ENCODE data around the gene COL15A1. TPM values are rescaled to one million over a fixed set of nuclear protein-coding genes. Genes with fewer than 3 reads are reported as not detected.

The COL15A1 gene
- total RNA-seq, 1 experiment from 2014 or later: not detected

DNA sequence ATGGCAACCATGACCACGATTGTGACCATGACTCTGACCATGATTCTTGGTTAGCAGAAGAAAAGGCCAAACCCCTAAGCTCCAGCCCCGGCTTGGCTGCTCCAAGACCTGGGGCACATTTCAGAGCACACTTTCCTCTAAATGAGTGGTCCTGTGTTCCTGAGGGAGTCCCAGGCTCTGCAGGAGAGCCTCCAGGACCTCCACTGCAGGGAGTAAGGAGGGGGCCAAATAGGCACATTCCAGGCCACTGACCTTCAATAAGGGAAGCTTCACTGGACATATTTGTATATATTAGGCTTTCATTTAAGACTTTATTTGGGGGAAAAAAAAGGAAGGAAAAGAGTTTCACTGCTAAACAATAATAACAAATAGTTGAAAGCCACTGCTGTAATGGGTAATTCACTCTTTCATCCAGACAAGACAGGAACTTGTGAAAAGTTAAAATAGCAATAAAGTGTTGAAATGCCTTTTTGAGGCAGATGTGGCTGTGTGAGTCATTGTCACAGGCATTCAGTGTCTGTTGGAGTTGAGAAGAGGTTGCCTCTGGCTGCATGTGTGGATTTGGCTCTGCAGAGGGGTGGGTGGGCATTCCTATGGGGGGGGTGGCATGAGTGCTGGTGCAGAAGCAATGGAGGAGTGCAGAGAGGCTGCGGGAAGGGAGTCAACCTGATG is 97.3 kb downstream of the COL15A1 start:
- H3K27me3 Mint-ChIP-seq (ENCODE audit: insufficient read depth, unreplicated experiment): peaks cover 11% of the 10 kb centered on the region
- no TSS peak for BruUV-seq (replicated peaks)
- peaks cover 17% of the 10 kb centered on the region for H3K9me3 Mint-ChIP-seq (ENCODE audit: unreplicated experiment)
- no peak overlapping the region for H3K27ac Mint-ChIP-seq (ENCODE audit: low read depth, unreplicated experiment)
- ChIA-PET CTCF (no interaction called here), POLR2A (interaction anchor here (0.9 kb wide), 1 partner anchor 80 kb away, joined by 4 read pairs; no protein-coding TSS in a partner anchor)
- intact Hi-C loops (cut with micrococcal nuclease): no loop called here
- TF ChIP-seq, protein P1, sequence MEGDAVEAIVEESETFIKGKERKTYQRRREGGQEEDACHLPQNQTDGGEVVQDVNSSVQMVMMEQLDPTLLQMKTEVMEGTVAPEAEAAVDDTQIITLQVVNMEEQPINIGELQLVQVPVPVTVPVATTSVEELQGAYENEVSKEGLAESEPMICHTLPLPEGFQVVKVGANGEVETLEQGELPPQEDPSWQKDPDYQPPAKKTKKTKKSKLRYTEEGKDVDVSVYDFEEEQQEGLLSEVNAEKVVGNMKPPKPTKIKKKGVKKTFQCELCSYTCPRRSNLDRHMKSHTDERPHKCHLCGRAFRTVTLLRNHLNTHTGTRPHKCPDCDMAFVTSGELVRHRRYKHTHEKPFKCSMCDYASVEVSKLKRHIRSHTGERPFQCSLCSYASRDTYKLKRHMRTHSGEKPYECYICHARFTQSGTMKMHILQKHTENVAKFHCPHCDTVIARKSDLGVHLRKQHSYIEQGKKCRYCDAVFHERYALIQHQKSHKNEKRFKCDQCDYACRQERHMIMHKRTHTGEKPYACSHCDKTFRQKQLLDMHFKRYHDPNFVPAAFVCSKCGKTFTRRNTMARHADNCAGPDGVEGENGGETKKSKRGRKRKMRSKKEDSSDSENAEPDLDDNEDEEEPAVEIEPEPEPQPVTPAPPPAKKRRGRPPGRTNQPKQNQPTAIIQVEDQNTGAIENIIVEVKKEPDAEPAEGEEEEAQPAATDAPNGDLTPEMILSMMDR (IDR thresholded peaks at IDR 0.05; ENCODE audit: unreplicated experiment): no peak
- DNase-seq (ENCODE audit: unreplicated experiment): peak; percentile 51
- no peaks in the 10 kb centered on the region for H3K36me3 Mint-ChIP-seq (ENCODE audit: insufficient read depth, unreplicated experiment)
- H3K4me1 Mint-ChIP-seq (ENCODE audit: insufficient read depth, unreplicated experiment): peaks cover 10% of the 10 kb centered on the region
- no peak overlapping the region for H3K4me3 Mint-ChIP-seq (ENCODE audit: unreplicated experiment)

DNA sequence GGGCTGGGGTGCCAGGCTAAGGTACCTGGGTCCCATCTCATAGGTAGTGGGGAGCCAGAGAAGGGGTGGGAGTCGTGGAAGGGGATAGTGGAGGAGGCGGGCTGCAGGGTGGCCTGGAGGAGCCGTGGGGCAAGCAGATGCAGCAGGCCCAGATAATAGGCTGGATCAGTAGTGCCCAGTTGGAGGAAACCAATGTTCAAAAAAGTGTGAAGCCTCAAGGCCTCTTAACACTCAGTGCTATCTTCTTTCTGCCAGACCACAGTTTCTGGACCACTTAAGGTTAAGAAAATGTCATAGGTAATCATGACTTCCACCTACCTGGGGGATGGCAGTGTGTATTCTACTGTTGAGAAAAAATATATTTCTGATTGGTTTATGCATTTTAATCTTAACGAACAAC is 97.9 kb downstream of the COL15A1 start:
- Mint-ChIP-seq H3K36me3 (ENCODE audit: insufficient read depth, unreplicated experiment) (no peaks in the 10 kb centered on the region), H3K9me3 (ENCODE audit: unreplicated experiment) (peaks cover 17% of the 10 kb centered on the region), H3K4me1 (ENCODE audit: insufficient read depth, unreplicated experiment) (peaks cover 10% of the 10 kb centered on the region), H3K4me3 (ENCODE audit: unreplicated experiment) (no peak overlapping the region), H3K27me3 (ENCODE audit: insufficient read depth, unreplicated experiment) (peaks cover 11% of the 10 kb centered on the region), H3K27ac (ENCODE audit: low read depth, unreplicated experiment) (no peak overlapping the region)
- CTCF ChIA-PET: no interaction called here
- TF ChIP-seq, protein P1 (IDR thresholded peaks at IDR 0.05; ENCODE audit: unreplicated experiment): no peak
- intact Hi-C loops (cut with micrococcal nuclease): no loop called here
- POLR2A ChIA-PET: no interaction called here
- no peak for DNase-seq (ENCODE audit: unreplicated experiment)
- no TSS peak for BruUV-seq (replicated peaks)

DNA sequence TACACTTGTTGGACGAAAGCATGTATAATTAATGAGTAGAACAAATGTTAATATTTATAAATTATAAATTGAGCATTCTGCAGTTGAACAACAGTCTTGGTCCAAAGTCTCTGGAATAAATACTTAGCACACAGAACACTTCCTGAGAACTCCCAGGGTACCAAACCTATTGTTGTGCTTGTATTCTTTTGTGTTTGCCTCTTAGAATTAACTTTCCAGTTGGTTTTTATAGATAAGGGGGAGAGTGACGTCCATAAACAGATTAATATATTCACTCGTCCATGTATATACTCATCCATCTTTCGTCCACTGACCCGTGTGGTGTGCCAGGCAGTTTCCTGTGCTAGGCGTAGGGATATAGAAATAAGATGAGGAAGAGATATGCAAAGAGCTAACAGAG is 98.9 kb downstream of the COL15A1 start:
- POLR2A ChIA-PET: interaction anchor here (1.0 kb wide), 1 partner anchor 10 kb away, joined by 3 read pairs; no protein-coding TSS in a partner anchor
- BruUV-seq (replicated peaks): no TSS peak
- CTCF ChIA-PET: interaction anchor here (1.0 to 1.6 kb wide), 2 partner anchors 43 to 51 kb away, joined by 4 read pairs; no protein-coding TSS in a partner anchor
- intact Hi-C loops (cut with micrococcal nuclease): no loop called here
- no peak for DNase-seq (ENCODE audit: unreplicated experiment)
- no peaks in the 10 kb centered on the region for H3K36me3 Mint-ChIP-seq (ENCODE audit: insufficient read depth, unreplicated experiment)
- peaks cover 10% of the 10 kb centered on the region for H3K4me1 Mint-ChIP-seq (ENCODE audit: insufficient read depth, unreplicated experiment)
- H3K4me3 Mint-ChIP-seq (ENCODE audit: unreplicated experiment): no peak overlapping the region
- H3K27ac Mint-ChIP-seq (ENCODE audit: low read depth, unreplicated experiment): no peak overlapping the region
- peaks cover 17% of the 10 kb centered on the region for H3K9me3 Mint-ChIP-seq (ENCODE audit: unreplicated experiment)
- peaks cover 7% of the 10 kb centered on the region for H3K27me3 Mint-ChIP-seq (ENCODE audit: insufficient read depth, unreplicated experiment)
- TF ChIP-seq, protein P1 (IDR thresholded peaks at IDR 0.05; ENCODE audit: unreplicated experiment): no peak

DNA sequence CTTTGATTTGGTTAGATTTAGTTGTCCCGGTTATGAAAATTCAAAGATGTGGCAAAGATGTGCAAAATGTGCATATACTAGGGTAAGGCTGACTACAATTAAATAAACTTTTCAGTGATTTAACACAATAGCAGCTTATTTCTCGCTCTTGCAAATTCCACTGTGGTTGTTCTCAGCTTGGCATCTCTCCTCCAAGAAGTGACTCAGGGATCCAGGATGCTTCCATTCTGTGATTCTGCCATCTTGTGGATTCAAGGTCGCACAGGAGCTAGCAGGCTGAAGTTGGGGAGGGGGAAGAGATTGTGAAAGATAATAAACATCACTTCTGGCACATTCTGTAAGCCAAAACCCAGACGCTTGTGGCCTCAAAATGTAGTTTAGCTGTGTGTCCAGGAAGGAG is 101.1 kb downstream of the COL15A1 start:
- Mint-ChIP-seq H3K4me1 (ENCODE audit: insufficient read depth, unreplicated experiment) (peaks cover 10% of the 10 kb centered on the region), H3K27ac (ENCODE audit: low read depth, unreplicated experiment) (no peak overlapping the region), H3K36me3 (ENCODE audit: insufficient read depth, unreplicated experiment) (no peaks in the 10 kb centered on the region), H3K9me3 (ENCODE audit: unreplicated experiment) (peaks cover 17% of the 10 kb centered on the region), H3K4me3 (ENCODE audit: unreplicated experiment) (no peak overlapping the region), H3K27me3 (ENCODE audit: insufficient read depth, unreplicated experiment) (no peaks in the 10 kb centered on the region)
- POLR2A ChIA-PET: no interaction called here
- no peak for DNase-seq (ENCODE audit: unreplicated experiment)
- intact Hi-C loops (cut with micrococcal nuclease): no loop called here
- TF ChIP-seq, protein P1 (IDR thresholded peaks at IDR 0.05; ENCODE audit: unreplicated experiment): no peak
- no TSS peak for BruUV-seq (replicated peaks)
- CTCF ChIA-PET: no interaction called here

All from MCF 10A (cell line).